ENCODE measurements around the gene ZNF148.

ZNF148 gene

DNA sequence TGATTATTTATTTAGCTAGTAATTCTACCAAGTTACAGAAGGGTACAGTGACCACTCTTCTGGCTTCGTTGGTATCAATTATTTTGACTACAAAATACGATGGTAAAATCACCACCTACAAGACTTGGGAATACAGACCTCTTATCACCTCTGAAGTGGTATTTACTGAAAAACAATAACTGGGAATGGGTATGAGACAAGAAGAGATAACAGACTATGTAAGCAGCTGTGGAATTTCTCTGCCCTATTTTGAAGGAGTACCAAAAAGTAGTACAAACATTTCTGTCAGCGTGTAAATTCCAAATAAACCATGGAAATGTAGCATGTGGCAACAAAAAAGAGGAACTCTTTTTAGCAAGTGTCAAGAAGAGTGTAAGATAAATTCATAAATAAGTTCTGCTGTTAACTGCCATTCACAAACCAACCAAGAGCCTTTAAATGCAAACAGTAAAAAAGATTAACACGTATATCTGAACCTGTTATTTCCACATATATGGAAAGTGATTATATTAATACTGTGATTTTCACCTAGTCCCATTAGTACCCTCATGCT, 85.6 kb downstream of the ZNF148 start:
- ChIA-PET POLR2A (no interaction called here), CTCF (no interaction called here)
- DNase-seq (ENCODE audit: extremely low spot score) = no peak
- TF ChIP-seq, protein P1, sequence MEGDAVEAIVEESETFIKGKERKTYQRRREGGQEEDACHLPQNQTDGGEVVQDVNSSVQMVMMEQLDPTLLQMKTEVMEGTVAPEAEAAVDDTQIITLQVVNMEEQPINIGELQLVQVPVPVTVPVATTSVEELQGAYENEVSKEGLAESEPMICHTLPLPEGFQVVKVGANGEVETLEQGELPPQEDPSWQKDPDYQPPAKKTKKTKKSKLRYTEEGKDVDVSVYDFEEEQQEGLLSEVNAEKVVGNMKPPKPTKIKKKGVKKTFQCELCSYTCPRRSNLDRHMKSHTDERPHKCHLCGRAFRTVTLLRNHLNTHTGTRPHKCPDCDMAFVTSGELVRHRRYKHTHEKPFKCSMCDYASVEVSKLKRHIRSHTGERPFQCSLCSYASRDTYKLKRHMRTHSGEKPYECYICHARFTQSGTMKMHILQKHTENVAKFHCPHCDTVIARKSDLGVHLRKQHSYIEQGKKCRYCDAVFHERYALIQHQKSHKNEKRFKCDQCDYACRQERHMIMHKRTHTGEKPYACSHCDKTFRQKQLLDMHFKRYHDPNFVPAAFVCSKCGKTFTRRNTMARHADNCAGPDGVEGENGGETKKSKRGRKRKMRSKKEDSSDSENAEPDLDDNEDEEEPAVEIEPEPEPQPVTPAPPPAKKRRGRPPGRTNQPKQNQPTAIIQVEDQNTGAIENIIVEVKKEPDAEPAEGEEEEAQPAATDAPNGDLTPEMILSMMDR (IDR thresholded peaks at IDR 0.05; ENCODE audit: control extremely low read depth, extremely low read depth, low read depth, missing control alignments) = no peak

DNA sequence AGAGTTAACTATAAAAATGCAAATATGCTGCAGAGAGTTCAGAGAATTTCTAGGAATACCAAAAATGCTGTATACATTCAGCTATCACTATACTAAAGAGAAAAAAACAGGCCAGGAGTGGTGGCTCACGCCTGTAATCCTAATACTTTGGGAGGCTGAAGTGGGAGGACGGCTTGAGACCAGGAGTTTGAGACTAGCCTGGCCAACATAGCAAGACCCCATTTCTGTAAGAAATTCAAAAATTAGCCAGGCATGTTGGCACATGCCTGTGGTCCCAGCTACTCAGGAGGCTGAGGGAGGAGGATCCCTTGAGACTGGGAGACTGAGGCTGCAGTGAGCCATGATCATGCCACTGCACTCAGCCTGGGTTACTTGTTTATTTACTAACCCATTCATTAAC, 87.9 kb downstream of the ZNF148 start:
- DNase-seq (ENCODE audit: extremely low spot score) = no peak
- CTCF ChIA-PET = interaction anchor here (1.2 to 1.3 kb wide), 2 partner anchors 12 to 29 kb away, joined by 3 read pairs; no protein-coding TSS in a partner anchor
- POLR2A ChIA-PET = no interaction called here
- TF ChIP-seq, protein P1 (IDR thresholded peaks at IDR 0.05; ENCODE audit: control extremely low read depth, extremely low read depth, low read depth, missing control alignments) = no peak

DNA sequence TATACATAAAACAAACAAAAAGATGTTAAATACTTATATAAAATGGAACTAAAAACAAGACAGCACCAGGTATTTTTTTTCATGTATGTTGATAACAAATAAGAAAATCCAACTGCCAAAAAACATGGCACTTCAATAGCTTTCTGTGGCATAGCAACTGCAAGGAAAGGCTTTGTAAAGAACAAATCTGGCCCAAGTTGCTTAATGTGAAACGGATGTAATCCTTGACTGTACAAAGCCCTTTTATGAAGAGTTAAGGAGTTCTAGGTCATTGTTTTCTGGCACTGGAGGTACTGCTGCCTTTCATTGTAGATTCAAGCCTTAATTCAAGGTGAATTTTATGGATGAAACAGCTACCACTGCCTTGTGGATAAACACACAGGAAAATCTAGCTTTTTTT, 93.7 kb downstream of the ZNF148 start:
- CTCF ChIA-PET = interaction anchor here (1.1 to 1.5 kb wide), 4 partner anchors 9 to 29 kb away, joined by 3 to 5 read pairs (median 3); no protein-coding TSS in a partner anchor
- TF ChIP-seq, protein P1 (IDR thresholded peaks at IDR 0.05; ENCODE audit: control extremely low read depth, extremely low read depth, low read depth, missing control alignments) = no peak
- POLR2A ChIA-PET = no interaction called here
- no peak for DNase-seq (ENCODE audit: extremely low spot score)

DNA sequence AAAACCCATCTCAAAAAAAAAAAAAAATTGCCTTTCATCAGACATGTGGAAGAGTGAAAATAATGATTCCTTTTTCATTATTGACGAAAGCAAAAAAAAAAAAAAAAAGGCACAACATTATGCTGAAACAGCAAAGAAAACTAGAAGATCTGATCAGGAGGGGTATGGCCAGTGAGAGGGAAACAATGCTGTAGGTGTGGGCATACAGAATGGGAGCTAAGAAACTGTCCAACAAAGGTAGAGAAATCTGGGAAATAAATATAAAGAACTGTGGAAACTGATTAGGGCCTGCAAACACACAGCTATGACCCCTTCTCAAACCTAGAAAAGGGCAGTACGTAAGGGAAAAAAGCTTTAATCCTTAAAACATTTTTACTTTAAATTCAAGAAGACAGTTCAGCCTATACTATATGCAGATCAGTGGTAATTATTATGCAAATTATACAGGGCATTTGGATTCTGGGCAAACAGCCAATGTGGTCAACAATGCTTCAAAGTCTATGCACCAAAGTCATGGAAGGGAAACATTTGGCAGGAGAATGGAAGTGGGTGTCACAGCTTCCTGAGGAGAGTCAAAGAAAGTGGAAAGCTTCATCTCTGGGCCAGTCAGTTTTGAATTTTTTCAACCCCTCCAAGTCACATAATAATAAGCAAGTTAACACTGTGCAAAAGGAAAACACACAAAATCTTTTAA, 94.3 kb downstream of the ZNF148 start:
- TF ChIP-seq, protein P1 (IDR thresholded peaks at IDR 0.05; ENCODE audit: control extremely low read depth, extremely low read depth, low read depth, missing control alignments) = no peak
- CTCF ChIA-PET = interaction anchor here (1.1 to 1.5 kb wide), 3 partner anchors 8 to 28 kb away, joined by 3 to 5 read pairs (median 3); no protein-coding TSS in a partner anchor
- POLR2A ChIA-PET = no interaction called here
- no peak for DNase-seq (ENCODE audit: extremely low spot score)

DNA sequence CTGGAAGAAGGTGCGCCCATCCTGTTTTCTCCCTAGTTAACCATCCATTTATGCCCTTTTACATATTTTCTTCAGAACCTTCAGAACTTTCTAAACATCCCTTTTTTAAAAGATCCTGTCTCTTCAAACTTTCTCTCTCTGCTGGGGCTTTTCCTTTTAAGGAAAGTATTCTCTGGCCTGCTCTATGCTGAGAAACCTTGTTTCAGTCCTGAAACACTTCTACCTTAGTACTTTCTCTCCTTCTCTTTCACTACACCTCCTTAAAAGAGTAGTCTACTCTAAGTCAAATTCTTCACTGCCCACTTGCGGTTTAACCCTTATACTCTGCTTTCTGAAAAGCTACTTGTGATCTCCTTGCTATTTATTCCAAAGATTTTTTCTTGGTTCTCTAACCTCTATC, 97.0 kb downstream of the ZNF148 start:
- CTCF ChIA-PET = no interaction called here
- POLR2A ChIA-PET = no interaction called here
- no peak for DNase-seq (ENCODE audit: extremely low spot score)
- TF ChIP-seq, protein P1 (IDR thresholded peaks at IDR 0.05; ENCODE audit: control extremely low read depth, extremely low read depth, low read depth, missing control alignments) = no peak

DNA sequence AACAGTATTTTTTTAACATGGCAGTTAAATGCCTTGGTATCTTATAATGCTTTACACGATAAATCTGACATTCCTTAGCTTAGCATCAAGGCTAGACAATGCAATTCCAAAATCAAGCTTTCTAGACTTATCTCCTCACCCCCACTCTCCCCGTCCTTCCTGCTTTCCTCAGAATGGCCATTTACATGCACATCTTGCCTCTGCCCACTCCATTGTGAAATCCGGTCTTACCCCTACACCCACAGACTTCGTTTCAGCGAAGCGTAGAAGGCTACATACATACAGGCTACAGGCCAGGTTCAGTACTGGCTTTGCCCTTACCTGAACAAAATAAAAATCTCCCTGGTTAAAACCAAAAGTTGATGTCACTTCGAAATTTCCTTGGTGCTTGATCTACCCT, 104.0 kb downstream of the ZNF148 start:
- ChIA-PET POLR2A (no interaction called here), CTCF (interaction anchor here (1.6 kb wide), 1 partner anchor 9 kb away, joined by 4 read pairs; no protein-coding TSS in a partner anchor)
- TF ChIP-seq, protein P1 (IDR thresholded peaks at IDR 0.05; ENCODE audit: control extremely low read depth, extremely low read depth, low read depth, missing control alignments) = no peak
- DNase-seq (ENCODE audit: extremely low spot score) = no peak
